Neuronal stem cell (in vitro differentiated cells): Measurements from ENCODE around the gene OCEL1.

Experiments used
- DNase-seq: peaks from one replicate; pipeline ENCODE4 v3.0.0-alpha.2; 2013; ENCODE audit warnings: low spot score
- H2AFZ ChIP-seq: one replicate; pipeline ENCODE4 v1.6.1; 2013; ENCODE audit warnings: mild to moderate bottlenecking, low read length, inconsistent platforms
- H2AK5ac ChIP-seq: 2 replicates; pipeline ENCODE4 v1.6.1; 2013; ENCODE audit warnings: low read depth, mild to moderate bottlenecking, inconsistent platforms, low read length, moderate library complexity, mixed read lengths
- H2BK120ac ChIP-seq: 2 replicates; pipeline ENCODE4 v1.6.1; 2013; ENCODE audit warnings: low read depth, mild to moderate bottlenecking, inconsistent platforms, low read length, moderate library complexity, mixed read lengths
- H2BK12ac ChIP-seq: one replicate; pipeline ENCODE4 v1.6.1; 2013; ENCODE audit warnings: low read length, inconsistent platforms
- H2BK15ac ChIP-seq: 2 replicates; pipeline ENCODE4 v1.6.1; 2013; ENCODE audit warnings: mild to moderate bottlenecking, low read length, inconsistent platforms, mixed read lengths
- H2BK5ac ChIP-seq: one replicate; pipeline ENCODE4 v1.6.1; 2013; ENCODE audit warnings: inconsistent platforms, mild to moderate bottlenecking, low read length, moderate library complexity
- H3K14ac ChIP-seq: one replicate; pipeline ENCODE4 v1.6.1; 2013; ENCODE audit warnings: low read length, inconsistent platforms
- H3K18ac ChIP-seq: 2 replicates; pipeline ENCODE4 v1.6.1; 2013; ENCODE audit warnings: low read length, inconsistent platforms
- H3K23ac ChIP-seq: 2 replicates; pipeline ENCODE4 v1.6.1; 2013; ENCODE audit warnings: low read depth, mild to moderate bottlenecking, mixed read lengths, low read length, inconsistent platforms; ENCODE audit not compliant: poor library complexity
- H3K27ac ChIP-seq: replicated peaks from 3 replicates; pipeline ENCODE4 v1.5.1; 2013; ENCODE audit warnings: low read length, inconsistent platforms
- H3K27me3 ChIP-seq, 3 experiments: 2 replicates each; pipeline ENCODE4 v1.6.1; 2013; ENCODE audit warnings: low read length in 3 of 3, mild to moderate bottlenecking in 2 of 3, inconsistent platforms in 1 of 3, low read depth in 1 of 3, mixed read lengths in 1 of 3, moderate library complexity in 1 of 3; ENCODE audit not compliant: control insufficient read depth in 3 of 3, insufficient read depth in 3 of 3
- H3K36me3 ChIP-seq, 2 donors: replicated peaks in 1 of 2; 2 replicates each; pipeline ENCODE4 v1.6.1; 2013; ENCODE audit warnings: low read length in 2 of 2; ENCODE audit not compliant: control insufficient read depth in 2 of 2, insufficient read depth in 2 of 2
- H3K4ac ChIP-seq: 2 replicates; pipeline ENCODE4 v1.6.1; 2013; ENCODE audit warnings: inconsistent platforms, mild to moderate bottlenecking, low read length, moderate library complexity
- H3K4me1 ChIP-seq, 2 donors: 1 replicate in 1 of 2; 2 replicates in 1 of 2; pipeline ENCODE4 v1.6.1; 2013; ENCODE audit warnings: low read length in 2 of 2, low read depth in 1 of 2; ENCODE audit not compliant: control insufficient read depth in 2 of 2, insufficient read depth in 1 of 2
- H3K4me2 ChIP-seq: one replicate; pipeline ENCODE4 v1.6.1; 2013; ENCODE audit warnings: mild to moderate bottlenecking, low read length, inconsistent platforms; ENCODE audit not compliant: insufficient read depth, poor library complexity, severe bottlenecking
- H3K4me3 ChIP-seq, 2 donors: 2 replicates each; pipeline ENCODE4 v1.5.1; 2013; ENCODE audit warnings: low read length in 2 of 2, mild to moderate bottlenecking in 2 of 2, inconsistent platforms in 1 of 2, moderate library complexity in 1 of 2
- H3K79me1 ChIP-seq: one replicate; pipeline ENCODE4 v1.6.1; 2013; ENCODE audit warnings: low read depth, mild to moderate bottlenecking, inconsistent platforms, low read length, moderate library complexity
- H3K9ac ChIP-seq: one replicate; pipeline ENCODE4 v1.6.1; 2013; ENCODE audit warnings: mild to moderate bottlenecking, low read depth, low read length, inconsistent platforms; ENCODE audit not compliant: poor library complexity
- H3K9me3 ChIP-seq, 2 donors: replicated peaks in 1 of 2; 2 replicates each; pipeline versions ENCODE3 to v1.6.1; 2013; ENCODE audit warnings: low read length in 2 of 2, mild to moderate bottlenecking in 2 of 2, inconsistent platforms in 1 of 2, low read depth in 1 of 2, mixed read lengths in 1 of 2, moderate library complexity in 1 of 2; ENCODE audit not compliant: control insufficient read depth in 2 of 2, insufficient read depth in 1 of 2
- H4K8ac ChIP-seq: one replicate; pipeline ENCODE4 v1.6.1; 2013; ENCODE audit warnings: low read depth, mild to moderate bottlenecking, inconsistent platforms, low read length, moderate library complexity
- H4K91ac ChIP-seq: one replicate; pipeline ENCODE4 v1.6.1; 2013; ENCODE audit warnings: low read length, low read depth, mild to moderate bottlenecking, inconsistent platforms; ENCODE audit not compliant: poor library complexity
- WGBS, 2 donors: extraction: QIAGEN DNeasy Blood & Tissue Kit; methylation state at CpG; one replicate each; pipeline ENCODE4 v1.1.7; 2013; ENCODE audit warnings: missing lambda C conversion rate in 2 of 2, mixed read lengths in 1 of 2; ENCODE audit not compliant: insufficient read length in 2 of 2, insufficient replicate concordance in 1 of 2; ENCODE audit errors: extremely low coverage in 2 of 2; 5-methylcytosine and 5-hydroxymethylcytosine counted together

OCEL1 gene

GRCh38 chr19:17227798-17228367 is 1.9 kb downstream of the OCEL1 start:
- peak overlapping the region; percentile 38 for H3K18ac ChIP-seq
- no peak overlapping the region for H4K91ac ChIP-seq
- WGBS, 2 donors: no CpG with 5 or more reads among the region's 13 CpGs
- H2BK120ac ChIP-seq: no peak overlapping the region
- no peaks in the 10 kb centered on the region for H3K9me3 ChIP-seq
- no peak overlapping the region for H3K9ac ChIP-seq
- no peaks in the 10 kb centered on the region for H3K27me3 ChIP-seq
- H3K79me1 ChIP-seq: peaks cover 6% of the 10 kb centered on the region
- peaks cover 10 to 36% of the 10 kb centered on the region in 2 donors for H3K36me3 ChIP-seq
- H2BK5ac ChIP-seq: peak overlapping the region; percentile 66
- DNase-seq: no peak
- peak overlapping the region; percentile 75 for H2BK15ac ChIP-seq
- H3K4me2 ChIP-seq: no peak overlapping the region
- H3K4me1 ChIP-seq: peaks cover 0 to 2% of the 10 kb centered on the region in 2 donors
- H3K4ac ChIP-seq: no peak overlapping the region
- no peak overlapping the region for H2BK12ac ChIP-seq
- H4K8ac ChIP-seq: no peak overlapping the region
- no peak overlapping the region for H3K27ac ChIP-seq
- no peak overlapping the region for H3K4me3 ChIP-seq
- peak overlapping the region; percentile 28 for H2AK5ac ChIP-seq
- H3K14ac ChIP-seq: no peak overlapping the region
- no peak overlapping the region for H2AFZ ChIP-seq
- no peak overlapping the region for H3K23ac ChIP-seq

- no peaks in the 10 kb centered on the region for H3K9me3 ChIP-seq
- H3K4me1 ChIP-seq: peaks cover 0 to 7% of the 10 kb centered on the region in 2 donors
- peaks cover 14 to 53% of the 10 kb centered on the region in 2 donors for H3K36me3 ChIP-seq
- WGBS, 2 donors: no CpG with 5 or more reads among the region's 3 CpGs
- H3K23ac ChIP-seq: no peak overlapping the region
- H3K4me3 ChIP-seq: no peak overlapping the region
- no peak overlapping the region for H3K18ac ChIP-seq
- no peak overlapping the region for H3K27ac ChIP-seq
- no peak overlapping the region for H3K9ac ChIP-seq
- no peak overlapping the region for H2BK120ac ChIP-seq
- no peak overlapping the region for H4K91ac ChIP-seq
- H2AK5ac ChIP-seq: no peak overlapping the region
- H2BK15ac ChIP-seq: no peak overlapping the region
- H3K4me2 ChIP-seq: no peak overlapping the region
- no peak overlapping the region for H2AFZ ChIP-seq
- H4K8ac ChIP-seq: no peak overlapping the region
- peaks cover 16% of the 10 kb centered on the region for H3K79me1 ChIP-seq
- H2BK5ac ChIP-seq: no peak overlapping the region
- no peak for DNase-seq
- no peaks in the 10 kb centered on the region for H3K27me3 ChIP-seq
- no peak overlapping the region for H2BK12ac ChIP-seq
- no peak overlapping the region for H3K14ac ChIP-seq
- H3K4ac ChIP-seq: no peak overlapping the region
Measured at GRCh38 chr19:17229890-17230289, 3.9 kb downstream of the OCEL1 start.

- Histone ChIP-seq H2AK5ac (no peak overlapping the region), H3K27me3 (no peaks in the 10 kb centered on the region), H4K8ac (no peak overlapping the region), H2BK15ac (no peak overlapping the region), H3K23ac (no peak overlapping the region), H2BK120ac (no peak overlapping the region), H2BK5ac (no peak overlapping the region), H3K36me3 (peaks cover 14 to 68% of the 10 kb centered on the region in 2 donors), H2BK12ac (no peak overlapping the region), H3K14ac (peak overlapping the region; percentile 56), H3K79me1 (peaks cover 20% of the 10 kb centered on the region), H3K18ac (no peak overlapping the region), H2AFZ (no peak overlapping the region), H3K9ac (no peak overlapping the region), H4K91ac (no peak overlapping the region), H3K27ac (no peak overlapping the region), H3K4me1 (peaks cover 4 to 12% of the 10 kb centered on the region in 2 donors), H3K9me3 (no peaks in the 10 kb centered on the region), H3K4ac (no peak overlapping the region), H3K4me3 (no peak overlapping the region), H3K4me2 (no peak overlapping the region)
- WGBS, 2 donors: no CpG with 5 or more reads among the region's 25 CpGs
- DNase-seq: no peak
Measured at GRCh38 chr19:17232258-17232657, 6.2 kb downstream of the OCEL1 start.

- Histone ChIP-seq H2BK15ac (peak overlapping the region; percentile 89), H3K14ac (peak overlapping the region; percentile 97), H3K36me3 (peaks cover 16 to 79% of the 10 kb centered on the region in 2 donors), H3K9ac (peak overlapping the region; percentile 96), H4K8ac (peak overlapping the region; percentile 72), H3K4me2 (peak overlapping the region; percentile 93), H2BK12ac (peak overlapping the region; percentile 73), H4K91ac (no peak overlapping the region), H3K4me1 (peaks cover 4 to 11% of the 10 kb centered on the region in 2 donors), H2BK5ac (peak overlapping the region; percentile 95), H3K4me3 (peak overlapping the region in 1 of 2 donors; percentile 93), H3K4ac (no peak overlapping the region), H3K23ac (peak overlapping the region; percentile 98), H3K9me3 (no peaks in the 10 kb centered on the region), H2AFZ (no peak overlapping the region), H2AK5ac (peak overlapping the region; percentile 96), H2BK120ac (peak overlapping the region; percentile 54), H3K79me1 (peaks cover 17% of the 10 kb centered on the region), H3K18ac (peak overlapping the region; percentile 96), H3K27ac (peak overlapping the region; percentile 85), H3K27me3 (no peaks in the 10 kb centered on the region)
- WGBS, 2 donors: no CpG with 5 or more reads among the region's 11 CpGs
- no peak for DNase-seq
Measured at GRCh38 chr19:17234911-17235299, 8.9 kb downstream of the OCEL1 start.
